Muscle layer of colon (tissue), 2 donors: ENCODE results near the gene WDR54.

Experiments
- H3K27ac ChIP-seq: one replicate; pipeline ENCODE4 v1.7.0; 2013; ENCODE audit warnings: low read depth, mild to moderate bottlenecking, low read length, moderate library complexity
- H3K27me3 ChIP-seq, 2 donors: one replicate each; pipeline ENCODE4 v1.7.0; 2013; ENCODE audit warnings: low read length in 2 of 2, mild to moderate bottlenecking in 2 of 2; ENCODE audit not compliant: insufficient read depth in 2 of 2, control insufficient read depth in 1 of 2
- H3K36me3 ChIP-seq: one replicate; pipeline ENCODE4 v1.7.0; 2013; ENCODE audit warnings: mild to moderate bottlenecking, low read length; ENCODE audit not compliant: insufficient read depth
- H3K4me1 ChIP-seq: one replicate; pipeline ENCODE4 v1.7.0; 2013; ENCODE audit warnings: mild to moderate bottlenecking, low read length; ENCODE audit not compliant: insufficient read depth
- H3K4me3 ChIP-seq, 2 donors: one replicate each; pipeline ENCODE4 v1.7.0; 2013; ENCODE audit warnings: low read length in 2 of 2, low read depth in 1 of 2, mild to moderate bottlenecking in 1 of 2, moderate library complexity in 1 of 2
- H3K9ac ChIP-seq: one replicate; pipeline ENCODE4 v1.7.0; 2013; ENCODE audit warnings: low read length
- H3K9me3 ChIP-seq: one replicate; pipeline ENCODE4 v1.7.0; 2013; ENCODE audit warnings: mild to moderate bottlenecking, low read length
- donor health status: abdominal sarcoma.
- donor health status: Adenocarcinoma of cecum.

Gene WDR54

GRCh38 chr2:74421221-74421870 lies at the start of gene WDR54, which contains the start of gene C2orf81:
Gene WDR54, plus strand, starts transcription at chr2:74421730. Its CDS starts 424 bp downstream, at chr2:74422154.
Gene C2orf81, minus strand, starts transcription at chr2:74421619. Its CDS starts 59 bp downstream, at chr2:74421560.
- H3K9me3 ChIP-seq = no peaks in the 10 kb centered on the region
- peak within 1 kb of the TSS; percentile 61 for H3K9ac ChIP-seq
- peak within 1 kb of the TSS; percentile 63 for H3K27ac ChIP-seq
- peaks cover under 1% of the 10 kb centered on the region for H3K36me3 ChIP-seq
- H3K4me3 ChIP-seq = peak within 1 kb of the TSS; percentile 55 to 90
- H3K4me1 ChIP-seq = peaks cover 3% of the 10 kb centered on the region
- H3K27me3 ChIP-seq = no peaks in the 10 kb centered on the region

GRCh38 chr2:74372674-74373073 lies 48.9 kb upstream of the WDR54 start:
- Histone ChIP-seq H3K9ac (no peak overlapping the region), H3K4me1 (peaks cover 16% of the 10 kb centered on the region), H3K9me3 (no peaks in the 10 kb centered on the region), H3K27ac (no peak overlapping the region), H3K36me3 (peaks cover 62% of the 10 kb centered on the region), H3K27me3 (no peaks in the 10 kb centered on the region), H3K4me3 (no peak overlapping the region)

GRCh38 chr2:74373221-74373676 lies 48.3 kb upstream of the WDR54 start:
- peaks cover 60% of the 10 kb centered on the region for H3K36me3 ChIP-seq
- H3K4me3 ChIP-seq = no peak overlapping the region
- H3K9ac ChIP-seq = no peak overlapping the region

GRCh38 chr2:74373985-74374384 lies 47.5 kb upstream of the WDR54 start:
- Histone ChIP-seq H3K27ac (no peak overlapping the region), H3K9me3 (no peaks in the 10 kb centered on the region), H3K9ac (no peak overlapping the region), H3K27me3 (no peaks in the 10 kb centered on the region), H3K4me3 (peak overlapping the region; percentile 9 to 48), H3K4me1 (peaks cover 20% of the 10 kb centered on the region), H3K36me3 (peaks cover 53% of the 10 kb centered on the region)

More at GRCh38 chr2:74373221-74373676, 48.3 kb upstream of the WDR54 start:
- Histone ChIP-seq H3K4me1 (peaks cover 16% of the 10 kb centered on the region), H3K27me3 (no peaks in the 10 kb centered on the region), H3K27ac (no peak overlapping the region), H3K9me3 (no peaks in the 10 kb centered on the region)

- Histone ChIP-seq H3K4me3 (peak overlapping the region; percentile 9 to 48), H3K36me3 (peaks cover 46% of the 10 kb centered on the region), H3K4me1 (peaks cover 27% of the 10 kb centered on the region), H3K9me3 (no peaks in the 10 kb centered on the region), H3K9ac (no peak overlapping the region), H3K27ac (no peak overlapping the region), H3K27me3 (no peaks in the 10 kb centered on the region)
Measured at GRCh38 chr2:74374509-74375205, 46.9 kb upstream of the WDR54 start.

- no peaks in the 10 kb centered on the region for H3K9me3 ChIP-seq
- H3K9ac ChIP-seq = no peak overlapping the region
- H3K27me3 ChIP-seq = no peaks in the 10 kb centered on the region
- peaks cover 34% of the 10 kb centered on the region for H3K36me3 ChIP-seq
- no peak overlapping the region for H3K4me3 ChIP-seq
- H3K27ac ChIP-seq = no peak overlapping the region
- H3K4me1 ChIP-seq = peaks cover 37% of the 10 kb centered on the region
Measured at GRCh38 chr2:74375838-74376237, 45.7 kb upstream of the WDR54 start.

- Histone ChIP-seq H3K27me3 (no peaks in the 10 kb centered on the region), H3K4me3 (no peak overlapping the region), H3K9me3 (no peaks in the 10 kb centered on the region), H3K36me3 (peaks cover 25% of the 10 kb centered on the region), H3K4me1 (peaks cover 47% of the 10 kb centered on the region), H3K27ac (no peak overlapping the region), H3K9ac (no peak overlapping the region)
Measured at GRCh38 chr2:74378007-74378406, 43.5 kb upstream of the WDR54 start.

- peaks cover 30% of the 10 kb centered on the region for H3K36me3 ChIP-seq
- H3K4me1 ChIP-seq = peaks cover 37% of the 10 kb centered on the region
- H3K27ac ChIP-seq = peak within 1 kb of the TSS; percentile 51
- no peaks in the 10 kb centered on the region for H3K9me3 ChIP-seq
- H3K9ac ChIP-seq = peak within 1 kb of the TSS; percentile 35
- H3K27me3 ChIP-seq = no peaks in the 10 kb centered on the region
- peak within 1 kb of the TSS; percentile 30 to 65 for H3K4me3 ChIP-seq
Measured at GRCh38 chr2:74379851-74380789, 41.4 kb upstream of the WDR54 start, which contains the start of gene DCTN1. Gene DCTN1, minus strand, starts transcription at chr2:74380311. Its CDS starts 274 bp downstream, at chr2:74380037.

GRCh38 chr2:74381751-74382150 lies 39.8 kb upstream of the WDR54 start:
- H3K36me3 ChIP-seq = peaks cover 18% of the 10 kb centered on the region
- no peak overlapping the region for H3K4me3 ChIP-seq
- no peaks in the 10 kb centered on the region for H3K9me3 ChIP-seq
- H3K27ac ChIP-seq = no peak overlapping the region
- H3K27me3 ChIP-seq = no peaks in the 10 kb centered on the region
- no peak overlapping the region for H3K9ac ChIP-seq
- H3K4me1 ChIP-seq = peaks cover 37% of the 10 kb centered on the region

- H3K4me1 ChIP-seq = peaks cover 40% of the 10 kb centered on the region
- H3K27me3 ChIP-seq = no peaks in the 10 kb centered on the region
- H3K9ac ChIP-seq = no peak overlapping the region
- no peak overlapping the region for H3K27ac ChIP-seq
- H3K4me3 ChIP-seq = no peak overlapping the region
- H3K9me3 ChIP-seq = no peaks in the 10 kb centered on the region
- peaks cover 5% of the 10 kb centered on the region for H3K36me3 ChIP-seq
Measured at GRCh38 chr2:74383254-74383653, 38.3 kb upstream of the WDR54 start.

GRCh38 chr2:74384051-74384450 lies 37.5 kb upstream of the WDR54 start:
- peaks cover 44% of the 10 kb centered on the region for H3K4me1 ChIP-seq
- no peak overlapping the region for H3K27ac ChIP-seq
- H3K27me3 ChIP-seq = no peaks in the 10 kb centered on the region
- no peaks in the 10 kb centered on the region for H3K9me3 ChIP-seq
- no peak overlapping the region for H3K4me3 ChIP-seq
- peaks cover 5% of the 10 kb centered on the region for H3K36me3 ChIP-seq
- no peak overlapping the region for H3K9ac ChIP-seq
